GM18951 (cell line): ENCODE data around the gene ACR.

Experiments used
- POLR2A ChIP-seq: IDR thresholded peaks from 4 replicates; pipeline ENCODE4 v1.6.1; 2011; ENCODE audit warnings: mild to moderate bottlenecking; ENCODE audit not compliant: insufficient read length, insufficient read depth; ENCODE audit errors: extremely low read depth
- in situ Hi-C: fragments of 300-500 bp; cut with MboI; formaldehyde crosslinking; loops from one replicate; pipeline ENCODE4 v1.12.0; 2022; ENCODE audit warnings: low sequenced_read_pairs, mixed read lengths, inconsistent platforms; ENCODE audit not compliant: unreplicated experiment

The ACR gene

DNA sequence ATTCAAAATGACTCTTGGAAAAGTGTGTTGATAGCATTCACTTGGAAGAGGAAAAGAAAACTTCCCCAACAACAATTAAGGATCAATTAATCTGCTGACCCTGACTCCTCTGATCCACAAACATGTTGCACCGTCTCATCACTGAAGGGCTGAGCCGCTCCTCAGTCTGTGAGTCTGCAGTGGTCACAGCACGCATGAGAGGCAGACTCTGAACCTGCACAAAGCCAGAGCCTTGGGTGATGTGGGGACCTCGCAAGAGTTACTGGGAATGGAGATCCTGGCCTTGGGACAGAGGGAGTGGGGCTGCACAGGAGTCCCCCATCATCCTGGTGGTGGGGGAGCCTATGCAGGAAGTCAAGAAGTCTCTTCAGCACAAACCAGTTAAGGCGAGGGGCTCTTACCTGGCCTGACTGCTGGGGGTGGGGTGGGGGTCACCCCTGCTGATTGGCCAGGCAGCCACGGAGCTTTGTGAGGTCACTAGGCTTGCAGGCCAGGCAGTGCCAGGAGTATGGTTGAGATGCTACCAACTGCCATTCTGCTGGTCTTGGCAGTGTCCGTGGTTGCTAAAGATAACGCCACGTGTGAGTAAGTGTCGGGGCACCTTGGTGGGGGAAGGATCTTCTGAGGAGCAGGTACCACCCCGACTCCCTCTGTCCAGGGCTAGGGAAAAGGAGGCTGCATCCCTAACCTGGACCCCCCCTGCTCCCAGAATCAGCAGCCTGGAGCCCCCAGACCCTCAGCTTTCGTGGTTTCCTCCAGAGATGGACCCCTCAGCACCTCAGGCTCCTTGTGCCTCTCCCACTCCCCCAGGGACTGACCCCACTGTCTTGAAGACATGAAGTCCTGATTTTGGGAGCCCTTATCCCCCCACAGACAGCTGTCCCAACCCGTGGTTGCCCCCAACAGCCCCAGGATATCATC lies at the start of gene ACR:
Gene ACR (plus strand): TSS at position 477 of the 921 bp plus-strand sequence. CDS start 32 bp downstream, at position 509.
- in situ Hi-C loops = no loop called here
- TF ChIP-seq POLR2A = no peak

DNA sequence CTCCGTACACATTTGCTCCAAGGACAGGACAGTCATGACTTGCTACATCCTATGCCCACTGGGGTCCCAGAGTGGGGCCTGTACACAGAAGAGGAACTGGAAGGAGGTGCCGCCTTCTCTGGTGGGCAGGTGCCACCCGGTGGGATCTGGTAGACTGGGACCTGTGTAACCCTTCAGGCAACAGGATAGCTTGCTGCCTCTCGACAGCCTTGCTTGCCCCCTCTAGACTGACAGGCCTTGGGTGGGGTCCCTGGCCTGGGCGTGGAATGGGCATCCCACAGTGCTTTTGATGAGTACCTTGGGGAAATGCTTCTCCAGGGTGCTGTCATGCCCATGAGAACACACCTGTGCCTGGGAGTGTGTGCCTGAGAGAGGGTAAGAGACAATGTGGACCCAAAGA lies 49.6 kb upstream of the ACR start:
- in situ Hi-C loops = no loop called here
- no peak for TF ChIP-seq POLR2A

DNA sequence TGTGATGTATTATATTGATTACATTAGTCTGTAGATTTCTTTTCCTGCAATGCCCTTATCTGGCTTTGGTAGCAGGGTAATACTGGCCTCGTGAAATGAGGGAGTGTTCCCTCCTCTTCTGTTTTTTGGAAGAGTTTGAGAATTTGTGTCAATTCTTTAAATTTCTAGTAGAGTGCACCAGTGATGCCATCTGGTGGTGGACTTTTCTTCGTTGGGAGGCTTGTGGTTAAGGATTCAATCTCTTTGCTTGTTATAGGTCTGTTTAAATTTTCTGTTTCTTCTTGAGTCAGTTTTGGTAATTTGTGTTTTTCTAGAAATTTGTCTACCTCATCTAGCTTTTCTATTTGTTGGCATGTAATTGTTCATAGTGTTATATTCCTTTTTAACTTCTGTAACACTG lies 46.5 kb upstream of the ACR start:
- in situ Hi-C loops = no loop called here

DNA sequence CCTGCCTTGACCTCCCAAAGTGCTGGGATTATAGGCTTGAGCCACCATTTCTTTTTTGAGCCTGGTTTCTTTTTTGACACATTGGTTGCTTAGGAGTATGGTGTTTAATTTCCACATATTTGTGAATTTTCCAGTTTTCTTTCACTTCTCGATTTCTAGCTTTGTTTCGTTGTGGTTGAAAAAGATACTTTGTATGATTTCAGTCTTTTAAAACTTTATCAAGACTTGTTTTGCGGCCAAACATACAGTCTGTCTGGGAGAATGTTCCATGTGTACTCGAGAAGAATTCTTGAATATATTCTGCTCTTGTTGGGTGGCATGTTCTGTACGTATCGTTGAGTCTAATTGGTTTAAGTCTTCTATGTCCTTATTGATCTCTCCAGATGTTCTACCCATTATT lies 44.5 kb upstream of the ACR start:
- in situ Hi-C loops = no loop called here

More for the DNA sequence above, 46.5 kb upstream of the ACR start:
- TF ChIP-seq POLR2A = no peak

DNA sequence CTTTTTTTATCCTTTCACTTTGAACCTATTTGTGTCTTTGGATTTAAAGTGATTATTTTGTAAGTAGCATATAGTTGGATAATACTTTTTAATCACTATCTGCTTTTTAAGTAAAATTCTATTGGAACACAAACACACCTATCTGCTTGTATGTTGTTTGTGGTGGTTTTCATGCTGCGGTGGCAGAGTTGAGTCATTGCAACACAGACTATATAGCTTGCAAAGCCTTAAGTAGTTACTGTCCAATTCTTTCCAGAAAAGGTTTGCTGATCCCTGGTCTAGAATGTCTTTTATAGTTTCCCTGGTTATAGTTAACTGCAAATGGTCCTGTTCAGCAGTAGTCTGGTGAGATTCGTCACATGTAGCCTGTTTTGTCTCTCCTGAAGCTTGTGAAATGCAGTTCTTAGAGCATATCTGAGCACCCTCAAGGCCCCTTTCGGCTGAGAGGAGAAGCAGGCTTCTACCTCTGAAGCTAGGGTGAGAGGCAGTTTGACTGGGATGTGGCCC lies 43.9 kb upstream of the ACR start:
- in situ Hi-C loops = no loop called here
- no peak for TF ChIP-seq POLR2A

More for the DNA sequence above, 44.5 kb upstream of the ACR start:
- no peak for TF ChIP-seq POLR2A

DNA sequence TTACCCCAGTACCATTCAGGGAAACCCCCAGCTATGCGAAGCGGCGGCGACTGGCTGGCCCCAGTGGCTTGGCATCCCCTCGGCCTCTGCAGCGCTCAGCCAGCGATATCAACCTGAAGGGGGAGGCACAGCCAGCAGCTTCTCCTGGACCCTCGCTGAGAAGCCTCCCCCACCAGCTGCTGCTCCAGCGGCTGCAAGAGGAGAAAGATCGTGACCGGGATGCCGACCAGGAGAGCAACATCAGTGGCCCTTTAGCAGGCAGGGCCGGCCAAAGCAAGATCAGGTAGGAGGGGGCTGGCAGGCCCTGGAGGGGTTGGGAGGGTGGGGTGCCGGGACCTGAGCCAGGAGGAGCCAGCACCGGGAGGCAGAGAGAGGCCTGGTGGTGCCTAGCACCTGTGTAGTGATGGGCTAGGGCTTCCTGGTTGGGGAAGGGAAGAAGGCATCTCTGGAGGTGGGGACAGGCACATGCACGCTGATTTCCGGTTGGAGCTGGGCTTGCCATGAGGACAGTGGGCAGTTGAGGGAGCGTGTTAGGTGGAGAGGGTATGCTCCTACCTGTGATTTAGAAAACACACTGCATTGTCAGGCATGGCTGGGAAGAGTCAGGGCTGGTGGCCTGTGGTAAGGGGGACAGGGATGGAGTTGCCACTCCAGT lies 43.1 kb upstream of the ACR start:
- TF ChIP-seq POLR2A = no peak
- in situ Hi-C loops = no loop called here

DNA sequence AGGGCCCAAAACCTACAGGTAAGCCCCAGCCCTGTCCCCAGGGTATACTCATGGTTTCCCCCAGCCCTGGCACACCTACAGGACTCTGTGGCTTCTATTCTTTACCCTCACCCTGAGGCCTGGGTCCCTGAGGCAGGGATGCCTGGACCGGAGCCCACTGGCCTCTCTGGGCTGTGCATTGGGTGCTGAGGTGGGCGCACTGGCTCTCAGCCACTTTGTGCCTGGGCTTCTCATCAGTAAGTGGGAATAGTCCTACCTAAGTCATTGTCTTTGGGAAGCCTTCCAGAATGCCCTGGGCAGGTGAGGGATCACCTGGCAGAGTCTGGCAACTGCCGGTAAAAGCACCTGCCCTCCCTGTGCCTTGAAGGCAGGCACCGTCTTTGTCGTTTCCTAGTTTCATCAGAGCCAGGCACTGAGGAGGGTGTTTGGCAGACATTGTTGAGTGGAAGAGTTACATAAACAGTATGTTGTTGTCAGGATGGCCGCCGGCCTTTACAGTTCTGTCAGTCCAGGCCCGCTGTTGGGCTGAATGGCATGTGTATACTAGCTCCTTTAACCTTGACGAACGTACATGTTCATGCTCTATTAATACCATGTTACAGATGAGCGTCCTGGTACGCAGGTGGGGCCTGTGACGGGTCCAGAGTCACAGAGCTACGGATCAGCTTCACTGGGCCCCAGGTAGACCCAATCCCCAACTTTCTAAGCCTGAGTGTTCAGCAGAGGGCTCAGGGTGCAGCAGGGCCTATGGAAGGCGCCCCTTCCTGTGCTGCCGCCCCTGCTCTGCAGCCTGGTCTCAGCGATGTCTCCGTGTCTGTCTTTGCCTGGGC lies 42.4 kb upstream of the ACR start:
- no peak for TF ChIP-seq POLR2A
- in situ Hi-C loops = no loop called here

DNA sequence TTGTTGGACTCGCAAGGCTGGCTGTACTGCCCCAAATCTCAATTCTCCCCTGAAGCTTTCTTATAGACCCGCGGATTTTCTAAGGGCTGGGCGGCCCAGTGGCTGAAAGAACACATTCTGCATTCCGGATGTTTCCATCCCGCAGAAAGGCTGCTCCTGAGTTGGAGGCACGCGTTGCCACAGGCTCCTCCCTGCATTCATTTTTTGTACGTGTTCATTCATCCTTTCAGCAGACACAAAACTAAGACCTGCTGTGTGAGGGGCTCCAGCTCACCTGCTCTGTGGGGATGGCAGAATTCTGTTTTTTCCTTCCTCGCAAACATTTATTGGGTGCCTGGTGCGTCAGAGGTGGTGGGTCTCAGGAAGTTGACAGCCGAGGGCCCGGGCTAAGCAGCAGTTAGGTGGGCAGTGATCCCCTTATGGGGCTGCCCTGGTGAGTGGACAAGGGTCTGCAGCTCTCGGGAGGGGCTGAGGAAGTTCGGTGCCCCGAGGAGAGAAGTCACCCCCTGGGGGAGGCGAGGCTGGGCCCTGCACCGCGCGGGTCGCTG lies 41.7 kb upstream of the ACR start:
- in situ Hi-C loops = no loop called here
- no peak for TF ChIP-seq POLR2A

DNA sequence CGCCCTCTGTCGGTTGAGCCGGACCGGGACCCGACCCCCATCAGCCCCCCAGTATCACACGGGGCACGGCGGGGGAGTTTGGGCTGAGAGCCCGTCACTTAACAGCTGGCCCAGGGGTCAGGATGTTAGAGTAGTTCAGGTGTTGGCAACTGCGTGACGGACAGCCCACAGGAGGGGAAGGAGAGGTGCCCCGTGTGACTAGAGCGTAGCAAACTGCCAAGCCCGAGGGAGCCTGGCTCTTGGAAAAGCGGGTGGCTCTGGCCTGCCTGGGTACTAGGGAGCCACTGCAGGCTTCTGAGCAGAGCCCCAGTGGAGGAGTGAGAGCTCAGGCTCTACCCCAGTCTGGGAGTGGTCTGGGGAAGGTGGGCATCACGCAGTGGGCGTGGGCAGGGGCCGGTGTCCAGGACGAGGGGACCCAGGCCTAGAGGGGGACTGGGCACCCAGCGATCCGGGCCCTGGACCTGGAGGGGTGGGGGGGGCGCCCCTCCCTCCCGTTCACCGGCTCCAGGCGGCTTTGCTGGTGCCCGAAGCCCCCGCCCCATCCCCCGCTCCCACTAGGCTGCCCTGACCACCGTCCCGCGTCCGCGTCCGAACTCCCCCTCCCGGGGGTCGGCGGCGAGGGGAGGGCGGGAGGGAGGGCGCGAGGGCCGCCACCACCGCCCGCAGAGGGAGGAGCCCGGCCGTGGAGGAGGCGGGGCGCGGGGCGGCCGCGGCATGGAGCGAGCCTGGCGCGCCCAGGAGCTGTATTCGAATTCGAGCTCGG lies 41.0 kb upstream of the ACR start:
- in situ Hi-C loops = no loop called here
- no peak for TF ChIP-seq POLR2A

DNA sequence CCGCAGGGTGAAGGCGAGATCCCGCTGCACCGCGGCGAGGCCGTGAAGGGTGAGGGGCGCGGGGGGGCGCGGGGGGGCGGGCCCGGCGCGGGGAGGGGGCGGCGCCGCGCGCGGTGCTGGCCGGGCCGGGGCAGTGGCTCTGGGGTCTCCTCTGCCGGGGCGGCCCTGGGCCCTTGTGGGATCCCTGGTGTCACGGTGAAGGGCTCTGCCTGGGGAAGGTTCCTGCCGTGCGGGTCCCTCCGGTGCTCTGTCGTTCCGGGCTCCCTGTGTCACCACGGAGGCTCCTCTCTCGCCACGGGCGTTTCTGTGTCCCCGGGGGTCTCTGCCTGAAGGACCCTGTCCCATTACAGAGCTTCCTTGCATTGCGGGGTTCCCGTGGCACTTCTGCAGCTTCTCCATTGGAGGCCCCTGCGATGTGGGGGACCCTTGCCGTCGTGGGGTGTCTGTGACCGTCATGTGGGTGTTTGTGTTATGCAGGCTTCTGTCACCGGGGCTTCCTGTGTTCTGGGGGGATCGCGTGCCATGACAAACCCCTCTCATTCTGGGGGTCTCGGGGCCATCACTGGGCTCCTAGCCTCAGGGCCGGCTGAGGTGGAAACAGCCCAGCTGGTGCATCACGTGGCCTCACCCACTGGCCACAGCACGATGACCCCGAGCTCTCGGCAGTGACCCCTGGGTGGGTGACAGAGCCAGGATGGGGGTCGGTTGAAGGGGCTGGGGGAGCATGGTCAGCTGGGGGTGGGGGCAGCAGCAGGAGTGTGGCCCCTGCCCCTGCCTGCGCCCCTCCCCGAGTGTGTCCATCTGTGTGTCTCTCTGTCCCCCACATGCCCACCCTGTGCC lies 40.1 kb upstream of the ACR start:
- in situ Hi-C loops = no loop called here
- TF ChIP-seq POLR2A = no peak

DNA sequence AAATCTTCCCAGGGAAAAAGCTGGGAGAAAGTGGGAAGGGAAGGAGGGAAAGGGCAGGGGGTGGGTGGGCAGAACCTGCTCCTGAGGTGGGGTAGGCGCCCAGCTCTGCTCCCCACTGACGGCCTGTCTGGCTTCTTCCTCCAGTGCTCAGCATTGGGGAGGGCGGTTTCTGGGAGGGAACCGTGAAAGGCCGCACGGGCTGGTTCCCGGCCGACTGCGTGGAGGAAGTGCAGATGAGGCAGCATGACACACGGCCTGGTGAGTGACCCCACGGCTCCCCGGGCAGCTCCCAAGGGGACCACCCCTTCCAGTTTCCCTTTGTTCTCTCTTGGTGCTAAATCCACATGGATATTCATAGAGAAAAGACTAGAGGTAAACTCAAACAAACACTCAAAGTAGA lies 39.5 kb upstream of the ACR start:
- TF ChIP-seq POLR2A = no peak
- in situ Hi-C loops = no loop called here
